WI38 (cell line): ENCODE measurements around the gene SLC35F3.
"Not testable (repeated sequence)": the region's sequence is repeated elsewhere in the genome, so short reads cannot be mapped to it uniquely, and the experiment has no call there.

Experiments used
- H3K4me3 ChIP-seq: 2 replicates; pipeline ENCODE4 v1.5.1; 2011; ENCODE audit warnings: low read depth, mild to moderate bottlenecking, control low read depth, low read length
- CTCF ChIP-seq: IDR thresholded peaks from 2 replicates; pipeline ENCODE4 v1.5.1; 2012; ENCODE audit warnings: low read depth, mild to moderate bottlenecking, control low read depth, low read length

The SLC35F3 gene

GRCh38 chr1:233868461-233868860 lies 36.0 kb upstream of the SLC35F3 start:
- H3K4me3 ChIP-seq, result no peak overlapping the region
- no peak for TF ChIP-seq CTCF

- TF ChIP-seq CTCF, result no peak
- no peak overlapping the region for H3K4me3 ChIP-seq
Observed at GRCh38 chr1:233869680-233870079, 34.8 kb upstream of the SLC35F3 start.

GRCh38 chr1:233873666-233874065 lies 30.8 kb upstream of the SLC35F3 start:
- TF ChIP-seq CTCF, result no peak
- H3K4me3 ChIP-seq, result no peak overlapping the region

- no peak overlapping the region for H3K4me3 ChIP-seq
- TF ChIP-seq CTCF, result no peak
Observed at GRCh38 chr1:233879841-233880240, 24.6 kb upstream of the SLC35F3 start.

GRCh38 chr1:233883671-233884070 lies 20.8 kb upstream of the SLC35F3 start:
- no peak for TF ChIP-seq CTCF
- no peak overlapping the region for H3K4me3 ChIP-seq

- no peak overlapping the region for H3K4me3 ChIP-seq
- no peak for TF ChIP-seq CTCF
Observed at GRCh38 chr1:233884461-233885151, 19.9 kb upstream of the SLC35F3 start.

GRCh38 chr1:233885196-233885920 lies 19.1 kb upstream of the SLC35F3 start:
- H3K4me3 ChIP-seq, result no peak overlapping the region
- no peak for TF ChIP-seq CTCF

- H3K4me3 ChIP-seq, result not testable (repeated sequence)
Observed at GRCh38 chr1:233891151-233891550, 13.3 kb upstream of the SLC35F3 start.
